NOMO-1 (cell line): Measurements from ENCODE around the gene LSM14B.

Experiments used
- DNase-seq, 2 experiments: peaks; one replicate each; lab custom pipeline; 2025; ENCODE audit not compliant: unreplicated experiment in 2 of 2; lab: John Stamatoyannopoulos, UW

LSM14B gene

DNA sequence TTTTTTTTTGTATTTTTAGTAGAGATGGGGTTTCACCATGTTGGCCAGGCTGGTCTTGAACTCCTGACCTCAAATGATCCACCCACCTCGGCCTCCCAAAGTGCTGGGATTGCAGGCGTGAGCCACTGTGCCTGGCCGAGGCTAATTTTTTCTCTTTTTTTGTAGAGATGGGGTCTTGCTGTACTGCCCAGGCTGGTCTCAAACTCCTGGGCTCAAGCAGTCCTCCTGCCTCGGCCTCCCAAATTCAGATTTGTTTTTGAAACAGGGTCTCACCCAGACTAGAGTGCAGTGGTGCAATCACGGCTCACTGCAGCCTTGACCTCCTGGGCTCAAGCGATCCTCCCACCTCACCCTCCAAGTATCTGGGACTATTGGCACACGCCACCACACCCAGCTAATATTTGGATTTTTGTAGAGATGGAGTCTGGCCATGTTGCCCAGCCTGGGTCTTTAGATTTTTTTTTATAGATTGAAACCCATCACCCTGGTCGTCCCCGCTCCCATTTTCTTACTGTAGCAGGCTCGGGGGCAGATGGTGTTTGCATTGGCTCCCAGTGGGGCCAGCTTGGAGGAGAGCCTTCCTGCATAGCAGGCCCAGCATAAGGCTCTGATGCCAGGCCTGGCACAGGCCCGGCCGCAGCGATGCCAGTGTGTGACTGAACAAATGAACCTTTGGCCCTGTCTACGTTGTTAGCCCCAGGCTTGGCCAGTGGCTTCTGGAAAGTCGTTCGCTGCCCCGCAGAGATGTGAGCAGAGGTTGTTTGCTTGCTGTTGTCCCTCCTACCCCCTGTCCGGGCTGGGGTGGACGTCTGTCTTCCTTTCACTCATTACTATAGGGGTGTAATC lies 56.3 kb downstream of the LSM14B start:
- DNase-seq: no peak

DNA sequence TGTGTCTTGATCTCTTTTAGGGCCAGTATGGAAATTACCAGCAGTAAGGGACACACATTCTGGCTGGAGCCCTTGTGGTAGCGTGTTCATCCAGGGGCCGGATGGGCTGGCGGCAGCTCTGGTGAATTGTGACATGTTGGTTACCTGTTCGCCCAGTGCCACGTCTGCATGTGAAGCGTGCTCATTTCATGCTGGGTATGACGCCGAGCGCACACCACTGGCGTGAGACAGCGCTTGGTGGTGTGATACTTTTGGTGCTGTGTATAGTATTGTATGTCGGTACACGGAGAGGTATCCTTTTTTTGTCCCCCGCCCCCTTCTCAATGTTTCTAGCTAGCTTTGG lies 56.9 kb downstream of the LSM14B start:
- DNase-seq: no peak

DNA sequence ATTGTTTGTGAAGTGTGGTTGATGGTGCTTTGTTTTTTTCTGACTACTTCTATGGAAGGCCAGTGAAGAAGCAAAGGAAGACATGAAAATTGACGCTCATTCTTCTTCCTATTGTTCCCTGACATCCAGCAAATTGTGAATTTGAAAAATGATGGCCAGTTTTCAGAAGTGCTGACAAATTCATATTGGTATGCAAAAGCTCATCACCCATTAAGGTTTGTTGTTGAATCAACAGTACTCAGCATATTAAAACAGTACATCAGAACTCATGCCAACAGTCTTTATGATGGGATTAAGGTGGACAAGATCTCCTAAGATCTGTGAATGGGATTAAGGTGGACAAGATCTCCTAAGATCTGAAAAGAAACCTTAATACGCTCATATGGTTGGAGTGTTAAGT lies 59.5 kb downstream of the LSM14B start:
- DNase-seq: no peak

DNA sequence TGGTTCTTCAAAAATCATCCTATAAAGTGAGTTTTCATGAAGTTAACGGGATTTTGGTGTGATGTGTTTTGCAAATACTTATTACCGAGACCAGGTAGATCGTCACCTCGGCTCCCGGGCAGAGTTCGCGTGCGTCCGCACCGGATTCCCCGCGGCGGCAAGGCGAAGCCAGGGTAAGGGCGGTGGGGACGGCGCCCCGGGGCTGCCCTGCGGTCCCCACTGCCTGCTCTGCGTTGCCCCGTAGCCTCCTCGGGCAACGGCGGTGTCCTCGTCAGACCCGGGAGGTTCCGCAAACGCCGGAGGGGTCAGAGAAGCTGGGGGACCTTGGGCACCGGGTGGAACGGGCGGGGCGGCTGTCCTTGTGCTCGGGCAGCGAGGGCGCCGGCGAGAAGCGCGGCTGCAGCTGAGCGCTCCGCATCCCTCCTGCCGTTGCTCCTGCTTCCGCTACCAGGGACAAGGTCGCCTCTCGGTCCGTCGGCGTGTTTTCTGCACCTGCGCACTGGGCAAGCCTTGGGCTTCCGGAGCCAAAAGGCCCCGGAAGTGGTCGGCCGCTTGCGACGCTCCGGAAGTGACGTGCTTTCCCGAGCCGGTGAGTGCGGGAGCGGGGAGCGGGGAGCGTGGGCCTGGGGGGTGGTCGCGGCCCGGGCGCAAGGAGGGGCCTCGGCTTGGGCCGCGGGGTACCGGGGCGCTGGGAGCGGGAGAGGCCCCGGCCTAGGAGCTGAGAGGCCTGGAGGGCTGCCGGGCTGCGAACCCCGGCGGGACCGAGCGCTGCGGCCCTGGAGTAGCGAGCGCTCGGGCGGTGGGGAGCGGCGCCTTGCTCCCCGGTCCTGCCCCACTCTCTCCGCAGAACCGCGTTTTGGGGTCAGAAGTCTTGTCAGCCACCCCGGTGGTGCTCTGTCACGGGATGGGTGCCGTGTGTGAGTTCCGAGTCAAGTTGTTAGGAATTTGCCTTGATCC lies 60.5 kb downstream of the LSM14B start, which contains the start of gene MTG2:
Gene MTG2, plus strand, starts transcription at position 560 of the 957 bp plus-strand sequence. CDS start 10,393 bp downstream, outside the sequence.
- peak; percentile 91 to 94 for DNase-seq

DNA sequence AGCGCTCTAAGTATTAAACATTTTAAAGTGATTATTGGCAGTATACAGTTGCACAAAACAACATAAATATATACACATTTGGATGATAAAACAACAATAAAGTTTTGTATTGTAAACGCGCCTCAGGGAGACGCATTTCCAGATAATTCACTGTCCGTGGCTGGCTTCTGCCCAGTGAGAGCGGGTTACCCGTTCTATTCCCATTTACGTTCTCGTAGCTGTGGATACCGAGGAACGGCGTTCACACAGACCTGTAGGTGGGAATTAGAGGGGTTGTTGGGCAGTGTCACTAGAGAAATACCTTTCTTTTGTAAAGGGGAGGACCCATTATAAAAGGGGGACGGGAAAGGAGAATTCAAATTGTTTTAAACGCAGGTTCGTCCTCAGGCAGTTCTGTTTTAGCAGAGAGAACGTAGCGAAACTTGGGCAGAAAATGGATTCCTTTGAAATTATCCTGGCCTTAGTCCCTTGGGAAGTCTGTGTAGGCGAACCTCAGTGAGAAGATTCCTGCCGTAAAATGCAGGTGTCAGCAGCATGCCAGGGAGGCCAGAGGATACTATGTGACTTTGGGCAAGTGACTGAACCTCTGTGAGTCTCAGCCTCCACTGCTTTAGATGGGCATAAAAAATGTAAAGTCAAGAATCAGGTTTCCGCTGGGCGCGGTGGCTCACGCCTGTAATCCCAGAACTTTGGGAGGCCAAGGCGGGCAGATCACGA lies 61.3 kb downstream of the LSM14B start:
- no peak for DNase-seq
